Prostate gland (tissue), 2 donors: ENCODE measurements around the gene TAT.

ENCODE experiments used
- CTCF ChIP-seq, 4 experiments: fragments of 200-600 bp in 2 of 4; fragments of 450-650 bp in 2 of 4; sonication (generic) in 2 of 4; IDR thresholded peaks; 1 replicate in 3 of 4; 2 replicates in 1 of 4; pipeline ENCODE4 v1.5.1; 2016 to 2019; ENCODE audit warnings: antibody characterized with exemption in 4 of 4, mild to moderate bottlenecking in 2 of 4, moderate library complexity in 2 of 4
- POLR2A ChIP-seq: fragments of 450-650 bp; IDR thresholded peaks from one replicate; pipeline ENCODE4 v1.6.1; 2016; ENCODE audit warnings: antibody characterized with exemption, mild to moderate bottlenecking
- POLR2AphosphoS5 ChIP-seq: sonication (generic); formaldehyde crosslinking; IDR thresholded peaks from one replicate; pipeline ENCODE4 v1.6.1; 2017; ENCODE audit warnings: antibody characterized with exemption

DNA sequence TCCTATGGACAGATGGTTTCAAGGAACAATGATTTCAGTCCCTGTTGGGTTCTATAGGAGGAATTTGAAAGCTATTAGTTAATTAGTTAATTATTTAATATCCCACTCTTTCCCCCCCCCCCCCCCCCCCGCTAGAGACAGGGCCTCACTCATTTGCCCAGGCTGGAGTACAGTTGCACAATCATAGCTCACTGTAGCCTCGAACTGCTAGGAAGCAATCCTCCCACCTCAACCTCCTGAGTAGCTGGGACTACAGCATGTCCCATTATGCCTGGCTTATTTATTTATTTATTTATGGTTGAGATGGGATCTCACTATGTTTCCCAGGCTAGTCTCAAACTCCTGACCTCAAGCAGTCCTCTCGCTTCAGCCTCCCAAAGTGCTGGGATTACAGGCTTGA, 15.0 kb upstream of the TAT start:
- no peak for TF ChIP-seq POLR2A
- TF ChIP-seq CTCF (IDR thresholded peaks at IDR 0.05) = no peak
- no peak for TF ChIP-seq POLR2AphosphoS5
